Upper lobe of right lung (tissue), 1 donor: ENCODE results near the gene XYLT1. TPM values are rescaled to one million over a fixed set of nuclear protein-coding genes. Genes with fewer than 3 reads are reported as not detected.

Experiments used
- ATAC-seq: fragments of 200-7000 bp; cut with Tn5 transposase; one replicate; pipeline ENCODE4 v1.9.1; 2020; ENCODE audit warnings: mild to moderate bottlenecking, moderate library complexity
- DNase-seq: peaks from one replicate; pipeline ENCODE4 v3.0.0-alpha.2; 2020
- H3K27ac ChIP-seq: fragments of 200-600 bp; one replicate; pipeline ENCODE4 v1.8.0; 2022
- H3K27me3 ChIP-seq: fragments of 200-600 bp; one replicate; pipeline ENCODE4 v1.8.0; 2022; ENCODE audit warnings: mild to moderate bottlenecking
- H3K36me3 ChIP-seq: fragments of 200-600 bp; one replicate; pipeline ENCODE4 v1.8.0; 2022
- H3K4me1 ChIP-seq: fragments of 200-600 bp; one replicate; pipeline ENCODE4 v1.8.0; 2022
- H3K4me3 ChIP-seq: fragments of 200-600 bp; one replicate; pipeline ENCODE4 v1.8.0; 2022; ENCODE audit warnings: mild to moderate bottlenecking
- H3K9me3 ChIP-seq: fragments of 200-600 bp; one replicate; pipeline ENCODE4 v1.8.0; 2022
- intact Hi-C: fragments of 100-400 bp; cut with DNase I; formaldehyde crosslinking; loops from one replicate; pipeline ENCODE4 v1.11.0; 2022
- total RNA-seq: library from RNA; stranded (reverse); fragmentation: NEBNext Ultra II Directional; extraction: Animal tissue kit (Norgen Biotek cat#: 25700); gene quantifications from one replicate; pipeline ENCODE4 v1.2.1, GENCODE V29; 2021
- TF ChIP-seq, protein P1 (sequence below): fragments of 200-600 bp; IDR thresholded peaks from one replicate; pipeline ENCODE4 v1.8.0; 2022; ENCODE audit warnings: antibody characterized with exemption
- donor health status: DM: no; HTN: yes; CAD: no; lungs with severe emphysema.

The XYLT1 gene
- total RNA-seq, 1 donor from 2014 or later, result 12.1 TPM

DNA sequence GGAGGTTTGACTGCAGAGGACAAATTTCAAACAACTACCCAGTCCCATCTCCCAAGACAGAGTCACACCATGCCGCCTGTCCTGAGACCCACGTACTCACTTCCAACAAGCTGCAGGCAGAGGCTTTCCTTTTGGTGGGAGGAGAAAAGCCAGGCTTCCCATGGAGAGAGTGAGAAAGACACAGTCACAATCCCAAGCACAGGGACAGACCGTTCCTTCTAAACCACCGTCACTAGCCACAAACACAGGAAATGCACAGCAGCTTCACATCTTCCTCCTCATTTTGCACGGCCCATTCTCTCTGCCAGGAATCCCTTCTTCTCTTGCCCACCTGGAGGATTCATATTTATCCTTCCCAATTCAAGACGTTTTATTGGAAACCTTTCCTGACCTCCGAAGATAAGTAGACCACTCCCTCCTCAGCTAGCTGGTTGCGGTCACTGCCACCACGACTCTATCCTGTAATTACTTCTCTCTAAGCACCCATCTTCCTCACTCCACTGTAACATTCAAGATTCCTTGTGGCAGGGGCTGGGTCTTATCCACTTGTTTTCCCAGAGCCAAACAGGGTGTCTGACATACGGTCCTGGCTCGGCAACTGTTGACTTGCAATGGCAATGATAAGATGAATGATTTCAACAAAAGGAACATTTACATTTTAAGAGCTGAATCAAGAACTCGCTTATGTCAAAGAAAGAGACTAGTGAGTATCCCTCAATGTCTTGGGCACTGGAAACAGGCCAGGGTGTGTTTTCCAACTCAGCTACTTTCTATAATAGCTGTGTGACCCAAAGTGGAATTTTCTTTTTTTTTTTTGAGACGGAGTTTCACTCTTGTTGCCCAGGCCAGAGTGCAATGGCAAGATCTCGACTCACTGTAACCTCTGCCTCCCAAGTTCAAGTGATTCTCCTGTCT, 87.6 kb downstream of the XYLT1 start:
- Histone ChIP-seq H3K36me3 (no peaks in the 10 kb centered on the region), H3K4me3 (no peak overlapping the region), H3K4me1 (peaks cover 28% of the 10 kb centered on the region), H3K27ac (peak overlapping the region; percentile 25), H3K27me3 (no peaks in the 10 kb centered on the region), H3K9me3 (no peaks in the 10 kb centered on the region)
- TF ChIP-seq, protein P1, sequence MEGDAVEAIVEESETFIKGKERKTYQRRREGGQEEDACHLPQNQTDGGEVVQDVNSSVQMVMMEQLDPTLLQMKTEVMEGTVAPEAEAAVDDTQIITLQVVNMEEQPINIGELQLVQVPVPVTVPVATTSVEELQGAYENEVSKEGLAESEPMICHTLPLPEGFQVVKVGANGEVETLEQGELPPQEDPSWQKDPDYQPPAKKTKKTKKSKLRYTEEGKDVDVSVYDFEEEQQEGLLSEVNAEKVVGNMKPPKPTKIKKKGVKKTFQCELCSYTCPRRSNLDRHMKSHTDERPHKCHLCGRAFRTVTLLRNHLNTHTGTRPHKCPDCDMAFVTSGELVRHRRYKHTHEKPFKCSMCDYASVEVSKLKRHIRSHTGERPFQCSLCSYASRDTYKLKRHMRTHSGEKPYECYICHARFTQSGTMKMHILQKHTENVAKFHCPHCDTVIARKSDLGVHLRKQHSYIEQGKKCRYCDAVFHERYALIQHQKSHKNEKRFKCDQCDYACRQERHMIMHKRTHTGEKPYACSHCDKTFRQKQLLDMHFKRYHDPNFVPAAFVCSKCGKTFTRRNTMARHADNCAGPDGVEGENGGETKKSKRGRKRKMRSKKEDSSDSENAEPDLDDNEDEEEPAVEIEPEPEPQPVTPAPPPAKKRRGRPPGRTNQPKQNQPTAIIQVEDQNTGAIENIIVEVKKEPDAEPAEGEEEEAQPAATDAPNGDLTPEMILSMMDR, result no peak
- intact Hi-C loops, result no loop called here
- ATAC-seq (peak; percentile 36), DNase-seq (no peak)

DNA sequence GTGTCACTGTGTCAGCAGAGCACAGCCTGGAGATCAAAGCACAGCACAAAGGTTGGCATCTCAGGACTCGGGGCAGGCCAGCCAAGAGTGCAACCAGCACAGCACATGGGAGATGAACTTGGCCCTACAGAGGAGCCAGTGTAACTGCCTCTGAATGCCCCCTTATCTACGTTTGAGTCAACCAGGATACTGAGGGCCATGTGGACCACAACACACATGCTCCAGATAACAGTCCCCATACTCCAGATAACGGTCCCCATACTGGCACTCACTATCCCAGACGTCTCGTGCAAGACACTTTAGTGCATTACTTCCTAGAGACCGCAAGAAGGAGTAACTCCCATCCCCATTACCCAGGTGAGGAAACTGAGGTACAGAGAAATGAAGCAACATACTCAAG, 88.2 kb downstream of the XYLT1 start:
- Histone ChIP-seq H3K36me3 (no peaks in the 10 kb centered on the region), H3K27ac (peak overlapping the region; percentile 25), H3K4me3 (no peak overlapping the region), H3K9me3 (no peaks in the 10 kb centered on the region), H3K4me1 (peaks cover 34% of the 10 kb centered on the region), H3K27me3 (no peaks in the 10 kb centered on the region)
- DNase-seq (no peak), ATAC-seq (no peak)
- TF ChIP-seq, protein P1, result no peak
- intact Hi-C loops, result no loop called here

DNA sequence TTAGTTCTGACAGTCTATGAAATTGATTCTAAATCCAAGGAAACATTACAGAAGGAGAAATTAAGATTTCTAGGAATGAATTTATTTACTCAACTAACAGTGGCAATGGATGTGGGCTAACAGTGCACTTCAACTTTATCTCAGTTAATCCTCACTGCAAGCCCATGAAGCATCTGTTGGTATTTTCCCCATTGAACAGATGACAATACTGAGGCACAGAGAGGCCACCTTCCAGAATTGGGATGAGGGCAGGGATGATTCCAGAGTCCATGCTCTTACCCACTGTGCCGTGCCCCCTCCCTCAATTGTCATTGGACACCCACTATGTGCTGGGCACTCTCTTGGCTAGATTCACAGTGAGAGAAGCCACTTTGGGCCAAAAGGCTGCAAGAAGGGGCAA, 89.0 kb downstream of the XYLT1 start:
- intact Hi-C loops, result no loop called here
- no peaks in the 10 kb centered on the region for H3K27me3 ChIP-seq
- H3K27ac ChIP-seq, result no peak overlapping the region
- H3K4me1 ChIP-seq, result peaks cover 35% of the 10 kb centered on the region
- ATAC-seq (no peak), DNase-seq (no peak)
- H3K4me3 ChIP-seq, result no peak overlapping the region
- TF ChIP-seq, protein P1, result no peak
- no peaks in the 10 kb centered on the region for H3K36me3 ChIP-seq
- H3K9me3 ChIP-seq, result no peaks in the 10 kb centered on the region

DNA sequence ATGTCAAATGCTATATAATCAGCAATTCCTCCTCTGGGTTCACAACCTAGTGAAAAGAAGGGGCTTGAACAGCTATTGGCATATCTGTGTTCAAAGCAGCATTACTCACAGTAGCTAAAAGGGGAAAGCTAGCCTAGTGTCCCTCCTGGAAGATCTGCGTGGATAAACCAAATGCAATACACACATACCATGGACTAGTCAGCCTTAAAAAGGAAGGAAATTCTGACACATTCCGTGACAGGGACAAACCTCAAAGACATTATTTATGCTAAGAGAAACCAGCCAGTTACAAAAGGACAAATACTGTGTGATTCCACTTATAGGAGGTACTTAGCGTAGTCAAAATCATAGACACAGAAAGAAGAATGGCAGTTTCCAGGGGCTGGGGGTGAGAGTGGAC, 90.1 kb downstream of the XYLT1 start:
- DNase-seq (no peak), ATAC-seq (no peak)
- peaks cover 41% of the 10 kb centered on the region for H3K4me1 ChIP-seq
- H3K27ac ChIP-seq, result no peak overlapping the region
- TF ChIP-seq, protein P1, result no peak
- H3K36me3 ChIP-seq, result no peaks in the 10 kb centered on the region
- intact Hi-C loops, result no loop called here
- no peaks in the 10 kb centered on the region for H3K9me3 ChIP-seq
- H3K4me3 ChIP-seq, result no peak overlapping the region
- H3K27me3 ChIP-seq, result no peaks in the 10 kb centered on the region

DNA sequence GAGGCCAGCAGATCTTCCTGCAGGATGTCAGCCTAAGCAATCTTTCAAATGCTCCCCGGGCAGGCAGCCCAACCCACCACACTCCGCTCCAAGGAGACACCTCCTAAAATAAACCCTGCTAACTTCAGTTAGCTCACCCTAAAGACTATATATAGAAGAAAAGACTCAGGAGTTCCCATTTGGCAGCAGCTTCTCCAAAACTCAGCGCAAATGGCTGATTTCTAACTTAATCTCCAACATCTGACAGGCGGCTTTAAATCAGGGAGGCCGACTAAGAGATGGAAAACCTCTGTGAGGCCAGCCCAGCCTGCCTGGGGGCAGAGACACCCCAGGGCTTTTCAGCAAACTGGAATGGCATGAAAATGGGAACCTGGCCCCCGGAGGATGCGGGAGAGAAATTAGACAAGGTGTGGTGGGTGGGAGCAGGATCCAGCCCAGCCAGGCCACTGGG, 91.6 kb downstream of the XYLT1 start:
- no peaks in the 10 kb centered on the region for H3K27me3 ChIP-seq
- intact Hi-C loops, result no loop called here
- no peak overlapping the region for H3K4me3 ChIP-seq
- no peaks in the 10 kb centered on the region for H3K36me3 ChIP-seq
- peaks cover 42% of the 10 kb centered on the region for H3K4me1 ChIP-seq
- H3K9me3 ChIP-seq, result no peaks in the 10 kb centered on the region
- DNase-seq, result no peak
- H3K27ac ChIP-seq, result no peak overlapping the region
- no peak for ATAC-seq
- TF ChIP-seq, protein P1, result no peak
